SHP77 (cell line): ENCODE measurements around the gene MAPK8IP3.

ENCODE experiments used
- DNase-seq, 2 experiments: peaks; one replicate each; lab custom pipeline; 2025; lab: John Stamatoyannopoulos, UW

Gene MAPK8IP3

GRCh38 chr16:1740234-1740633 lies 34.2 kb downstream of the MAPK8IP3 start:
- no peak for DNase-seq

DNA sequence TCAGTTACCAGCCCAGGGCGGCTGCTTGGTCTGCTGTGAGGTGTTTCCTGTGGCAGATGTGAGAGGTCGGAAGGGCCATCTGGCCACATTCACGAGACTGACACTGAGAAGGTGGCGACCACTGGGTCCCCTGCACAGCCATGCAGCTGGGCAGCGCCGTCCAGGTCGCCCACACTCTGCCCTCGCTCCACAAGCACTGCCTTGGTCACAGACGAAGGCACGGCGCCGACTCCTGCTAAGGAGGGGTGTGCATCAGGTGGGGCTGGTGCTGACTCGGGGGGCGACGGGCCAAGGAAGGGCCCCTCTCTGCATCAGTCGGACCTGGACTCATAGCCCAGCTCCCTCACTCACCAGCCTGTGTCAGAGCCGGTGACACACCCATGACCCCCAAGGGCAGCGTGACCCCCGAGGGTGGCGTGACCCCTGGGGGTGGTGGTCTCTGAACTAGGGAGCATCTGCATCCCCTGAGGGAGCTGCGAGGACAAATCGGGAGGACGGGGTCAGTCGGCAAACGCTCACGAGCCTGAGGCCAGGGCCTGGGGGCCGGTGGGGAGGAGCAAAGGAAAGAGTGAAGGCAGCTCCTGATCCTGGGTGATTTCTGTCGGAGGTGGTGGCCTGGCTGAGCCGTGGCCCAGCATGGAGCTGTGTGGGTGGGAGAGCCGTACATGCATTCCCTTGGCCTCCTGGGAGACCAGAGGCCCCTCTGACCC lies 34.9 kb downstream of the MAPK8IP3 start:
- no peak for DNase-seq

GRCh38 chr16:1741553-1742165 lies 35.7 kb downstream of the MAPK8IP3 start:
- no peak for DNase-seq

- no peak for DNase-seq
Measured at GRCh38 chr16:1743376-1744337, 37.7 kb downstream of the MAPK8IP3 start.

DNA sequence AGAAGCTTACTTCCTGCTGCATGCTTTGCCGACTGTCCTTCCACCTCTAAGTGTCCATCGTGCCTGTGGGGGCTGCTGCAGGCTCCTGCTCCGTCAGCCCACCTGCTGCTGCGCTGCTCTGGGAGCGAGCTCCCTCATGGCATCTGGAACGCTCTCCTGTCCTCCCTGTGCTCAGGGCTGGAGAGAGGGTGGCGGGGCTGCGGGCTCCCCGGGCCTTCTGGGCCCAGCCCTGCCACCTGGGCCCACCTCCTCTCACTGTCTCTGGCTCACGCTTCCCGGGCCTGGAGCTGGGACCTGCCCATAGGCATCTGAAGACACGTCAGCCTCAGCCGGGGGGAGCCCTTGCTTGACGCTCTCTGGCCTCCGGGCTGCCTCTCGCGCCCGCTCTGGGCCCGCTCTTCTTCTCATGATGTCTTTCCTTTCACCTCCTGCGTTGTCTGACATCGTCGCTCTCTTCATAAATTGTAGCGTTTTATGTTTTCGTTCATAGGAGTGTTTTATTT lies 38.4 kb downstream of the MAPK8IP3 start:
- no peak for DNase-seq

GRCh38 chr16:1745181-1745899 lies 39.3 kb downstream of the MAPK8IP3 start:
- DNase-seq = no peak

- no peak for DNase-seq
Measured at GRCh38 chr16:1745900-1746692, 40.1 kb downstream of the MAPK8IP3 start.

GRCh38 chr16:1746693-1747195 lies 40.7 kb downstream of the MAPK8IP3 start:
- DNase-seq = no peak

DNA sequence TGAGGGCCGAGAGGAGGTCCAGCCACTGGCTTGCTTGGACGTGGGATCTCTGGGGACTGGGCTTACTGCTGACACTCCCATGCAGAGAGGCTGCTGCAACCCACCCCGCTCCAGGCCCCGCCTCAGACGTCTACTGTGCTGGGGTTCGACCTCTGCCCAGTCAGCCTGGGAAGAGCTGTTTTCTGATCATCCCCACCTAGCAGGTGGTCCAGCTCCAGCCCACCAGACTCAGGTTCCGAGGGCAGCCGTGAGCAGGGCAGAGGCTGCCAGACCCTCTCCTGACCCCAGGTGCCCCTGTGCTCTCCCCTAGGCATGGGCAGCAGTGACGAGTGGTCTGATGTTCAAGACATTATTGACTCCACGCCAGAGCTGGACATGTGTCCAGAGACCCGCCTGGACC lies 41.9 kb downstream of the MAPK8IP3 start:
- no peak for DNase-seq

DNA sequence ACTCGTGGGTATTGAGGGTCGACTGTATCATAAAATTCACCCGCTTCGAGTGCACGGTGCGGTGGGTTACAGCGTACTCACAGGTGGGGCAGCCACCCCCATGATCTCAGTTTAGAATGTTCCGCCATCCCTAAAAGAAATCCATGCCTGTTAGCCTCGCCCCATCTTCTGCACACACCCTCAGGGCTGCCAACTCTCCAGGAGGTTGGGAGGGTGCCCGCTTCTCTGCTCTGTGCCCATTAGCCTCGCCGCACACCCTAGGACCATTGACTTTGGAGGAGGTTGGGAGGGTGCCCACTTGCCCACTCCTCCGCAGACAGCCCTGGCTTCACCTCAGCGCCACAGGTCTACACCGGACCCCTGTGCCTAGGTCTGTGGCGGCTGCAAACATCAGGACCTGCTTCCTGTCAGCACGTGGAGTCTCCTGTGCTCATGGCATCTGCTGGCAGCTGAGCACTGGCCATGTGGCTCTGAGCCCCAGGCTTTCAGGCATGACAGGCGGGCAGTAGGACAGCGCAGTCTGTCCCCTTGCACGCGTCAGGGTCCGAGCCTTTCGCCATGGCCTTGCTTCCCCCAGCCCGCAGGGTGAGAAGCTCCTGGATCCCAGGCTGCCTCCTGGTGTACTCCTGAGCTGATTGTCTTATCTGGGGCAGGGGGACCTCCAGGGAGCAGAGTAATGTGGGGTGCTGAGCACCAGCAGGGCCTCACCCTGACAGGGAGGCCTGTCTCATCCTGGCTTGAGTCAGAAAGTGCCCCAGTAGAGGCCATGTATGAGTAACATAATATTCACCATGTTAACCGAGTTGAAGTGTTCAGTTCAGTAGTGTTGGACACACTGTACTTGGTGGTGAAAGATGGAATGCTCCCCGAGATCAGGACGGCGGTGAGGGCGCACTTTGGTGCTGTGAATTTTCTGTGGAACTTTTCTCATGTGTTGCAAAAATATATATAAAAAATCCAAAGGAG lies 43.4 kb downstream of the MAPK8IP3 start:
- DNase-seq = no peak

DNA sequence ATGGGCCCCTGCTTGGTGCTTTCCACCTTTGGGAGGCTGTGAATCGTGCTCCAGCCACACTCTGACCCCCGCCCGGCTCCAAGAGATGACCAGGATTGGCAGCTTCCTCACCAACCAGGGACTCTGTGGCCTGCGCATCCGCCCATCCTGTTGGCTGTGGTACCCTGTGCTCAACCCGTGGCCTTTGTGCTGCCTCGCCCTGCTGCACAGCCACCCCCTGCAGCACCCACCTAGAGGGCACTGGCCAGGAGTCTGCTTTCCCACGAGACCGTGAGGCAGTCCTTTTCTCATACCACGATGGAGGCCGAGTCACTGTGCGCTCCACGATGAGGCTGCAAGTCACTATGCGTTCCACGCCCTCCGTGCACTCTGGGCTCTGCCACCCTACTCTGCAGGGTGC lies 46.0 kb downstream of the MAPK8IP3 start:
- DNase-seq = no peak

DNA sequence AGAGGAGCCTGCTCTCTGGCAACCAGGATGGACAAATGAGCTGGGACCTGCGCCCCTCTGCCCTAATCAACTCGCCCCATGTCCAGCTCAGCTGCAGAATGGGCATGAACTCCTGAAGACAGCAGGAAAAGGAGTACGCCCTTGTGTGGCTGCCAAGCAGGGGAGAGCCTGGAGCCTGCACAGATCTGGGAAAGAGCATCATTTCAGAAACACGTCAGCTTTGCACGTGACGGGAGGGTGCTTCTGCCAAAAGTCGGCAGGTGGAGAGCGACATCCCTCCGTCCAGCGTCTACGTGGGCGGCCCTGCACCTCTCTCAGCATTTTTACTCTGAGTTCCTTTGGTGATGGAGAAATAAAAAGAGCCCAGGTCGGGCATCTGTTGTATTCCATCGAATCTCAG lies 46.9 kb downstream of the MAPK8IP3 start:
- DNase-seq = no peak

- no peak for DNase-seq
Measured at GRCh38 chr16:1754204-1754603, 48.2 kb downstream of the MAPK8IP3 start.

- no peak for DNase-seq
Measured at GRCh38 chr16:1757714-1758461, 51.9 kb downstream of the MAPK8IP3 start.

- no peak for DNase-seq
Measured at GRCh38 chr16:1758923-1759322, 52.9 kb downstream of the MAPK8IP3 start.

GRCh38 chr16:1759511-1759910 lies 53.5 kb downstream of the MAPK8IP3 start:
- no peak for DNase-seq

GRCh38 chr16:1760911-1761310 lies 54.9 kb downstream of the MAPK8IP3 start:
- DNase-seq = no peak

DNA sequence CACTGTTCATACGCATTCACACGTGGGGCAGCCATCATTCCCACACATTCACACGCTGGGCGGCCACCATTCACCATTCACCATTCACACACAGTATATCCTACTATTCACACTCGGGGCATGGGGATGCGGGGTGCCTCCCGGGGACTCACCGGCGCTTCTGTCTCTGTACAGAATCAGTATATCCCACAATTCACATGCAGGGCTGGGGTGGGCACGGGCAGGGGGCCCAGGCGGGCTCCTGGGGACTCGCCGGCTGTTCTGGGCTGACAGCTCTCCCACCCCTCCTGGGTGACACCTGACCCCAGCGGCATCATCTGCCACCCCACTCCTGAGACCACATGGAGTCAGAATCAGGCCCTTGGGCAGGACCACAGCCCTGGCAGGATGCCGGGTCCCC lies 55.8 kb downstream of the MAPK8IP3 start:
- no peak for DNase-seq
